GM18868 (cell line): ENCODE measurements around the gene IGFL4.

Source experiments
- ATAC-seq: cut with Tn5 transposase; IDR thresholded peaks from one replicate; pipeline ENCODE4 v1.9.1; 2021; ENCODE audit warnings: mild to moderate bottlenecking, moderate library complexity; ENCODE audit not compliant: unreplicated experiment

The IGFL4 gene

DNA sequence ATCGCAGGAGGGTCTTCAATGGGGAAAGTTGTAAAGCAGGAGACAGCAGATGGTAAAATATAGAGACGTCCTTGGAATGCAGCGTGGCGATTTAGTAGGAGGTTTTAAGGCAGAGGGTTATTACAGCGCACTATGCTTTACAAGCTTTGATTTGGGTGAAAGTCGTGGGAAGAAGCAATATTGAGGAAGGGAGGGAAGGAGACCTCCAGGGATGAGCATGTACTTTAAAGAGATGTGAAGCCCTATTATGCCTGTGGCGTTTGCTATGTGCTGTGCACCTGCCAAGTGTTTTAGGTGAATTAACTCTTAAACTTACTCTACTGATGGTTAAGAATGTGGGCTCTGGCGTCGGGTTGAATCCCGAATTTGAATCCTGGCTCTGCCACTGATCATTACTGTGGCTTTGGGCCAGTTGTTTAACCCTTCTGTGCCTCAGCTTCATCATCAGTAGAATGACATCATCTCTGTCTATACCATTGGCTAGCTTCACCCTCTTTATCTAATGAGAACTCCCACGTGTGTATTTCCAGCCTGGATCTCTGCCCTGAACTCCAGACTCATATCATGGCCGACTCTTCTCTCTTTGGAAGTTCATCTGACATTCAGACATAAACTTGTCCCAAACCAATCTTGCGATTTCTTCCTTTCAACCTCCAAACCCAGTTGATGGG lies 45.0 kb downstream of the IGFL4 start:
- no peak for ATAC-seq

DNA sequence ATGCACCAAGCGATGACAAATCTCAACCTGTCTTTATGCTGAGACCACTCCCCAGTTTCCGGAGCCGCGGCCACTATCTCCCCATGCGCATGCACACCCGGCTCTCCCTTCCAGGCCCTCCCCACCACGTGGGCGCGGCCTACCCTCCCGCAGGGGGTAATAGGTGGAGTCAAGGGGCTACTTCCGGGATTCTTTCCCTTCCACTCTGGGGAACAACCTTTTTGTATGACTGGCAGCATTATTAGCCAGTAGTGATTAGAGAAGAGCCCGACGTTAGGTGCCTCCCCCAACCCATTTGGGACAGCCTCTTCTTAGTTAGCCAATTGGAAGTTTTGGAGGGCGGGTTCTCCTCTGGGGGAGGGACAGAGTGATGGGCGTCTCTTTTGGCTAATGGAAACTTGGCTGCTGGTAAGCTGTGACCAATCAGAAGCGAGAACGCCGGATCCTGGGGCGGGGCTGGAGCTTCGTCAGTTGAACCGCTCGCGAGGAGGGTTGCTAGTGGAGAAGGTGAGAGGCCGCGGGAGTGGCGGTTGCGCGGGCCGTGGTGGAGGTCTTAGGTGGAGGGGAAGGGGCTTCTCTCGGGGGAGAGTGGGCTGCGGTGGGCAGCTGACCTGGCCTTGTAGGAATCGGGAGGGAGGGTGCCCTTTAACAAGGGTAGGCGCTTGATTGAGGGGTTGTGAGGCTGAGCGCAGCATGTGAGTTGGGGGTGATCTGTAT lies 45.6 kb downstream of the IGFL4 start, which contains the start of gene CCDC61:
CCDC61 (plus strand) TSS at position 470 of the 717 bp plus-strand sequence. CDS start 7,552 bp downstream, outside the sequence.
- peak; percentile 94 for ATAC-seq

DNA sequence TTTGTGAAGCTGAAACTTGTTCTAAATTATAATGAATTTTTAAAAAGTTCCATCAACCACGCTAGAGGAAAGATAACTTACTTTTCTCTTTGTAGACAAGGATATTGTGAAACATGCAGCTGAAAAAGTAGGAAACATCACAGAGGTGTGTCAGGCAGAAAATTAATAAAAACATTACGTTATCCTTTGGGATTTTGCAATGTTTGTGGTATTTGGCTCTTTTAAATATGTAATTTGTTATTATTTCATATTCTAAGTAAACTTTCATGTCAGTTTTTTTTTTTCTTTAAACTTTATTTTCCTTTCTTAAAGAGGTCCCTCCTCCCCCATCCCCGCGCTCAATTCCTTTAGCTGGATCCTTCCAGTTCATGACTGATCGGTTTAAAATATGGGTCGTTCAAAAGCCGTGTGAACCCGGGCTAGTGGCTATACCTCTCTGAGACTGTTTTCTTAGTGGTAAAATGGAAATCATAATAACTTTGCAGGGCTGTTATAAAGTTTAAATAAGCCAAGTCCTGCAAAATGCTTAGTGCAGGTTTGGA lies 46.3 kb downstream of the IGFL4 start:
- no peak for ATAC-seq

DNA sequence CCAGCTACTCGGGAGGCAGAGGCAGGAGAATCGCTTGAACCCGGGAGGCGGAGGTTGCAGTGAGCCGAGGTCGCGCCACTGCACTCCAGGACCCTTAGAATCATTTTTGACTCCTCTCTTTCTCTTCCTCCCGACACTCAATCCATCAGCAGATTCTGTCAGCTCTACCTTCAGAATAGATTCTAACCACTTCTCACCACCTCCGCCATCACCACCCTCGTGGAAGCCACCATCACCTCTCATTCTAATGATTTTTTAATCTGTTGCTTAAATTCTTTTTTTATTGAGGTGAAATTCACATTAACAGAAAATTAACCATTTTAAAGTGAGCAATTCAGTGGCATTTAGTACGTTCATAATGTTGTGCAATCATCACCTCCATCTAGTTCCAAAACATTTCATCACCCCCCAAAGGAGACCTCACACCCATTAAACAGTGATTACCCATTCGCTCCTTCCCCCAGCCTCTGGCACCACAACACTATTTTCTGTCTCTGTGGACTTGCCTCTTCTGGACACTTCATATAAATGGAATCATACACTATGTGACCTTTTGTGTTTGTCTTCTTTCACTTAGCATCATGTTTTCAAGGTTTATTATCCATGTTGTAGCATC lies 50.6 kb downstream of the IGFL4 start:
- ATAC-seq, result no peak
